GM12878 (cell line): ENCODE measurements around the gene KIF21B. TPM values are rescaled to one million over a fixed set of nuclear protein-coding genes. Genes with fewer than 3 reads are reported as not detected.

Experiments used
- ATAC-seq: fragments of 200-7000 bp; cut with Tn5 transposase; 3 replicates; pipeline ENCODE4 v1.9.1; 2020; ENCODE audit warnings: mild to moderate bottlenecking, moderate library complexity
- BruUV-seq: library from RNA; stranded (reverse); fragments of 400-500 nt; replicated peaks from 2 replicates; lab custom pipeline; 2021; lab: Mats Ljungman, UMichigan
- CTCF ChIA-PET: fragments of 300-600 bp; sonication (Branson Sonifier 250); formaldehyde crosslinking; extraction: SDS; loops from one replicate; lab custom pipeline; 2021; ENCODE audit warnings: inconsistent platforms; lab: Yijun Ruan, JAX
- POLR2A ChIA-PET: fragments of 350-600 bp; formaldehyde crosslinking; extraction: SDS; loops from one replicate; lab custom pipeline; 2021; ENCODE audit warnings: inconsistent platforms; lab: Charles Lee
- RAD21 ChIA-PET: fragments of 300-600 bp; sonication (Branson Sonifier 250); formaldehyde crosslinking; loops from one replicate; lab custom pipeline; 2023; ENCODE audit warnings: antibody characterized with exemption; ENCODE audit not compliant: unreplicated experiment; lab: Charles Lee
- SMC1A ChIA-PET: fragments of 300-600 bp; sonication (Branson Sonifier 250); formaldehyde crosslinking; loops from one replicate; lab custom pipeline; 2023; ENCODE audit not compliant: unreplicated experiment, uncharacterized antibody; lab: Charles Lee
- DNase-seq: peaks from one replicate; pipeline ENCODE4 v3.0.0-alpha.2; 2011; ENCODE audit warnings: low read depth, low spot score
- FAIRE-seq: peaks from 3 replicates; lab custom pipeline; 2011; peaks lifted over from hg19 to GRCh38; lab: Jason Lieb, UNC
- H2AFZ ChIP-seq: 2 replicates; pipeline ENCODE4 v1.6.0; 2011; ENCODE audit warnings: low read depth, low read length, control low read depth; ENCODE audit not compliant: control insufficient read depth
- H3K27ac ChIP-seq: 2 replicates; pipeline ENCODE4 v1.5.1; 2011; ENCODE audit warnings: control low read depth; ENCODE audit not compliant: control insufficient read depth, insufficient read depth
- H3K27me3 ChIP-seq, 2 experiments: replicated peaks in 1 of 2; 2 replicates each; pipeline versions ENCODE4 v1.6.0 to v1.6.1; 2011; ENCODE audit warnings: low read length in 1 of 2; ENCODE audit not compliant: control insufficient read depth in 2 of 2, insufficient read depth in 2 of 2
- H3K36me3 ChIP-seq, 2 experiments: 2 replicates each; pipeline ENCODE4 v1.5.1; 2011; ENCODE audit warnings: low read length in 1 of 2; ENCODE audit not compliant: control insufficient read depth in 2 of 2, insufficient read depth in 2 of 2
- H3K4me1 ChIP-seq: 2 replicates; pipeline ENCODE4 v1.6.1; 2011; ENCODE audit warnings: mild to moderate bottlenecking, low read length, moderate library complexity, mixed read lengths; ENCODE audit not compliant: control insufficient read depth, insufficient read depth
- H3K4me2 ChIP-seq: 2 replicates; pipeline ENCODE4 v1.6.0; 2011; ENCODE audit warnings: control low read depth; ENCODE audit not compliant: control insufficient read depth, insufficient read depth
- H3K4me3 ChIP-seq: fragments of 200-600 bp; sonication (generic); 2 replicates; pipeline ENCODE4 v1.5.1; 2016
- H3K79me2 ChIP-seq: 2 replicates; pipeline ENCODE4 v1.6.0; 2011; ENCODE audit warnings: low read length; ENCODE audit not compliant: control insufficient read depth, insufficient read depth
- H3K9ac ChIP-seq: 2 replicates; pipeline ENCODE4 v1.8.0; 2011; ENCODE audit warnings: low read length, control low read depth, mixed read lengths; ENCODE audit not compliant: control insufficient read depth, insufficient read depth
- H3K9me3 ChIP-seq: replicated peaks from 3 replicates; pipeline ENCODE4 v1.5.1; 2011; ENCODE audit warnings: mild to moderate bottlenecking, low read length; ENCODE audit not compliant: control insufficient read depth, insufficient read depth
- H4K20me1 ChIP-seq: 2 replicates; pipeline ENCODE4 v1.6.0; 2011; ENCODE audit not compliant: control insufficient read depth, insufficient read depth
- FOS ChIP-seq: IDR thresholded peaks from 3 replicates; pipeline ENCODE4 v1.6.1; 2011; ENCODE audit warnings: borderline replicate concordance; ENCODE audit not compliant: insufficient read length; ENCODE audit errors: extremely low read depth
- IRF4 ChIP-seq: IDR thresholded peaks from 2 replicates; pipeline ENCODE4 v1.6.1; 2011; ENCODE audit warnings: low read depth, low read length
- MTA3 ChIP-seq: IDR thresholded peaks from 2 replicates; pipeline ENCODE4 v1.6.1; 2012; ENCODE audit warnings: low read length, inconsistent platforms, borderline replicate concordance
- MYB ChIP-seq: fragments of 150-350 bp; IDR thresholded peaks from 2 replicates; pipeline ENCODE4 v1.6.1; 2014; ENCODE audit warnings: mild to moderate bottlenecking, low read depth, low read length, borderline replicate concordance
- NRF1 ChIP-seq: conservative IDR thresholded peaks from 2 replicates; pipeline ENCODE4 v1.6.1; 2011; ENCODE audit warnings: mild to moderate bottlenecking, low read depth, low read length, improper control_type of control experiment
- RBBP5 ChIP-seq: fragments of 200-600 bp; sonication (generic); conservative IDR thresholded peaks from 2 replicates; pipeline ENCODE4 v1.6.1; 2016
- REST ChIP-seq: IDR thresholded peaks from 2 replicates; pipeline ENCODE4 v1.6.1; 2012; ENCODE audit warnings: mild to moderate bottlenecking, low read depth, low read length
- SIN3A ChIP-seq: IDR thresholded peaks from 2 replicates; pipeline ENCODE4 v1.6.1; 2012; ENCODE audit warnings: low read depth, low read length, improper control_type of control experiment
- TBL1XR1 ChIP-seq: IDR thresholded peaks from 2 replicates; pipeline ENCODE4 v1.6.1; 2012; ENCODE audit warnings: low read depth, low read length, improper control_type of control experiment
- WGBS: methylation state at CpG from one replicate; pipeline ENCODE4 v1.1.6; 2016; ENCODE audit warnings: low lambda C conversion rate; ENCODE audit not compliant: insufficient replicate concordance, insufficient coverage; ENCODE audit errors: missing lambda C conversion rate; 5-methylcytosine and 5-hydroxymethylcytosine counted together
- in situ Hi-C: fragments of 300-500 bp; cut with MboI; formaldehyde crosslinking; loops from 9 replicates; pipeline ENCODE4 v1.14.3; 2018; ENCODE audit warnings: mixed read lengths
- intact Hi-C: fragments of 100-400 bp; cut with micrococcal nuclease; formaldehyde crosslinking; loops from one replicate; pipeline ENCODE4 v1.14.2; 2022; ENCODE audit not compliant: unreplicated experiment
- polyA plus RNA-seq, 11 experiments: library from polyadenylated mRNA; depleted of rRNA in 4 of 11; unstranded in 6 of 11; stranded (reverse) in 5 of 11; fragments of >200 nt; fragmentation: Nextera tagmentation in 4 of 11; fragmentation: Illumina TruSeq in 1 of 11; extraction: Ambion mirVana in 4 of 11; extraction: Trizol in 1 of 11; gene quantifications; 1 replicate in 1 of 11; 2 replicates in 10 of 11; pipeline versions ENCODE4 v1.2.1 to v1.2.3, GENCODE V29; 2011 to 2016; ENCODE audit warnings: inconsistent platforms in 2 of 11, missing spikeins in 2 of 11, low read depth in 1 of 11
- total RNA-seq, 4 experiments: library from RNA; depleted of rRNA in 3 of 4; stranded (reverse); fragments of >200 nt in 3 of 4; fragmentation: Illumina TruSeq in 1 of 4; extraction: Trizol in 1 of 4; gene quantifications; 2 replicates each; pipeline versions ENCODE4 v1.2.1 to v1.2.3, GENCODE V29; 2013 to 2021
- TF ChIP-seq, protein P1 (sequence below): fragments of 450-650 bp; IDR thresholded peaks from 2 replicates; pipeline ENCODE4 v1.6.1; 2016; ENCODE audit warnings: mild to moderate bottlenecking

The KIF21B gene
- total and polyA plus RNA-seq, 10 of the 15 experiments (the other 5 are each of a cell fraction or from before 2014, with no cell fraction given) = 2.3 to 47.7 (median 12.6) TPM

DNA sequence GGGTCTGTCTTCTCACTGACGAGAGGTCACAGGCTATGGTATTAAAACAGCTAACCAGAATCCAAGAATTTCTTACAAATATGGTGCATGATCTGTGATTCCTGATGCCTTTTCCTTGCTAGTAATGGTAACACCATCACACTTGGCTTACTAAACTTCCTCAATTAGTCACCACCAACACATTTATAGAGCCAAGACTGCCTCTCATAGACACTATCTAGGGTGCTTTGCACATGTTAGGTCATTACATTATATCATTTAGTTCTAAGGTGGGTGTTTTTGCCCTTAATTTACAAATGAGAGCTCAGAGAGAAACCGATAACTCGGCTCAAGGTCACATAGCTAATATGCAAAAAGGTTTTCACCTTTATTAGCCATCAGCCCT lies 8.7 kb downstream of the KIF21B start:
- no peaks in the 10 kb centered on the region for H4K20me1 ChIP-seq
- ChIA-PET CTCF (interaction anchor here (0.8 to 16.7 kb wide), 9 partner anchors 12 to 371 kb away, joined by 3 to 250 read pairs (median 3); no protein-coding TSS in a partner anchor), POLR2A (interaction anchor here (4.1 kb wide), 1 partner anchor 11 kb away, joined by 26 read pairs; no protein-coding TSS in a partner anchor), RAD21 (interaction anchor here (1.3 to 15.8 kb wide), 4 partner anchors 12 to 42 kb away, joined by 4 to 239 read pairs (median 25); partner anchors contain the start of gene KIF21B), SMC1A (interaction anchor here (1.2 to 4.7 kb wide), 4 partner anchors 9 to 237 kb away, joined by 4 to 43 read pairs (median 20); no protein-coding TSS in a partner anchor)
- H3K4me1 ChIP-seq = peaks cover 39% of the 10 kb centered on the region
- no peak overlapping the region for H2AFZ ChIP-seq
- H3K27me3 ChIP-seq = no peaks in the 10 kb centered on the region
- H3K9me3 ChIP-seq = no peaks in the 10 kb centered on the region
- no TSS peak for BruUV-seq
- intact Hi-C loops (no loop called here), in situ Hi-C loops (no loop called here)
- TF ChIP-seq IRF4 (no peak), MTA3 (no peak), MYB (no peak), FOS (no peak), RBBP5 (no peak), REST (no peak), NRF1 (no peak), SIN3A (no peak), TBL1XR1 (no peak)
- TF ChIP-seq, protein P1, sequence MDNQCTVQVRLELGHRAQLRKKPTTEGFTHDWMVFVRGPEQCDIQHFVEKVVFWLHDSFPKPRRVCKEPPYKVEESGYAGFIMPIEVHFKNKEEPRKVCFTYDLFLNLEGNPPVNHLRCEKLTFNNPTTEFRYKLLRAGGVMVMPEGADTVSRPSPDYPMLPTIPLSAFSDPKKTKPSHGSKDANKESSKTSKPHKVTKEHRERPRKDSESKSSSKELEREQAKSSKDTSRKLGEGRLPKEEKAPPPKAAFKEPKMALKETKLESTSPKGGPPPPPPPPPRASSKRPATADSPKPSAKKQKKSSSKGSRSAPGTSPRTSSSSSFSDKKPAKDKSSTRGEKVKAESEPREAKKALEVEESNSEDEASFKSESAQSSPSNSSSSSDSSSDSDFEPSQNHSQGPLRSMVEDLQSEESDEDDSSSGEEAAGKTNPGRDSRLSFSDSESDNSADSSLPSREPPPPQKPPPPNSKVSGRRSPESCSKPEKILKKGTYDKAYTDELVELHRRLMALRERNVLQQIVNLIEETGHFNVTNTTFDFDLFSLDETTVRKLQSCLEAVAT = no peak
- no peak overlapping the region for H3K4me2 ChIP-seq
- no peak for DNase-seq
- ATAC-seq = no peak
- peaks cover 0 to 3% of the 10 kb centered on the region in 2 experiments; a peak in 1 of 4 replicates for H3K36me3 ChIP-seq
- H3K4me3 ChIP-seq = no peak overlapping the region
- 53% methylated on average over 3 of the region's 3 CpGs for WGBS
- peaks cover 34% of the 10 kb centered on the region for H3K79me2 ChIP-seq
- no peak overlapping the region for H3K9ac ChIP-seq
- H3K27ac ChIP-seq = no peak overlapping the region
- FAIRE-seq = no peak
